Nucleus accumbens (tissue), 56 donors: Measurements from ENCODE around the gene LRRTM2.
"Not testable (repeated sequence)": the region's sequence is repeated elsewhere in the genome, so short reads cannot be mapped to it uniquely, and the experiment has no call there.

ENCODE experiments used
- DNase-seq, 56 donors: peaks; one replicate each; lab custom pipeline; 2025; lab: John Stamatoyannopoulos, UW

The LRRTM2 gene

GRCh38 chr5:138874771-138875551 lies at the start of gene LRRTM2:
Gene LRRTM2 (minus strand): TSS chr5:138875335. CDS start chr5:138874911, 424 bp downstream.
- DNase-seq = peak in 48 of 56 donors; percentile 21 to 90 (median 63)

GRCh38 chr5:138922494-138922893 lies 47.4 kb upstream of the LRRTM2 start:
- no peak for DNase-seq

GRCh38 chr5:138921362-138921761 lies 46.2 kb upstream of the LRRTM2 start:
- not testable (repeated sequence) for DNase-seq

- no peak for DNase-seq
Measured at GRCh38 chr5:138920181-138920580, 45.0 kb upstream of the LRRTM2 start.

- no peak for DNase-seq
Measured at GRCh38 chr5:138918686-138919085, 43.6 kb upstream of the LRRTM2 start.

GRCh38 chr5:138914338-138914737 lies 39.2 kb upstream of the LRRTM2 start:
- no peak for DNase-seq

GRCh38 chr5:138913773-138914172 lies 38.6 kb upstream of the LRRTM2 start:
- no peak for DNase-seq

GRCh38 chr5:138912093-138912492 lies 37.0 kb upstream of the LRRTM2 start:
- DNase-seq = no peak

- no peak for DNase-seq
Measured at GRCh38 chr5:138911441-138911840, 36.3 kb upstream of the LRRTM2 start.

- DNase-seq = no peak
Measured at GRCh38 chr5:138910546-138911185, 35.5 kb upstream of the LRRTM2 start.

- DNase-seq = no peak
Measured at GRCh38 chr5:138909734-138910133, 34.6 kb upstream of the LRRTM2 start.

- no peak for DNase-seq
Measured at GRCh38 chr5:138905541-138905940, 30.4 kb upstream of the LRRTM2 start.

- DNase-seq = no peak
Measured at GRCh38 chr5:138903130-138903775, 28.1 kb upstream of the LRRTM2 start.

- DNase-seq = peak in 8 of 56 donors; percentile 6 to 38 (median 16)
Measured at GRCh38 chr5:138901716-138902115, 26.6 kb upstream of the LRRTM2 start.

GRCh38 chr5:138900281-138900965 lies 25.3 kb upstream of the LRRTM2 start:
- no peak for DNase-seq

- no peak for DNase-seq
Measured at GRCh38 chr5:138898742-138899141, 23.6 kb upstream of the LRRTM2 start.

GRCh38 chr5:138898299-138898698 lies 23.2 kb upstream of the LRRTM2 start:
- no peak for DNase-seq

GRCh38 chr5:138895918-138896317 lies 20.8 kb upstream of the LRRTM2 start:
- no peak for DNase-seq

- DNase-seq = no peak
Measured at GRCh38 chr5:138890644-138891043, 15.5 kb upstream of the LRRTM2 start.

GRCh38 chr5:138889994-138890393 lies 14.9 kb upstream of the LRRTM2 start:
- DNase-seq = no peak

- DNase-seq = no peak
Measured at GRCh38 chr5:138884554-138884953, 9.4 kb upstream of the LRRTM2 start.
